ENCODE results near the gene KCTD17.

KCTD17 gene

GRCh38 chr22:37080438-37080837 is 28.9 kb downstream of the KCTD17 start:
- Histone ChIP-seq H3K36me3 (ENCODE audit: insufficient read depth, low read length) (no peaks in the 10 kb centered on the region), H3K9ac (ENCODE audit: low read depth, low read length) (no peak overlapping the region), H3K4me1 (ENCODE audit: insufficient read depth, low read length) (peaks cover 12% of the 10 kb centered on the region; the same call in 1 of the 2 replicates), H3K9me3 (ENCODE audit: control insufficient read depth, insufficient read depth, low read length) (no peaks in the 10 kb centered on the region)

GRCh38 chr22:37080838-37081237 is 29.3 kb downstream of the KCTD17 start:
- Histone ChIP-seq H3K9ac (ENCODE audit: low read depth, low read length) (no peak overlapping the region), H3K36me3 (ENCODE audit: insufficient read depth, low read length) (no peaks in the 10 kb centered on the region), H3K9me3 (ENCODE audit: control insufficient read depth, insufficient read depth, low read length) (no peaks in the 10 kb centered on the region), H3K4me1 (ENCODE audit: insufficient read depth, low read length) (peaks cover 12% of the 10 kb centered on the region; the same call in 1 of the 2 replicates)

- H3K36me3 ChIP-seq (ENCODE audit: insufficient read depth, low read length) = no peaks in the 10 kb centered on the region
- H3K9me3 ChIP-seq (ENCODE audit: control insufficient read depth, insufficient read depth, low read length) = no peaks in the 10 kb centered on the region
- peaks cover 12% of the 10 kb centered on the region; the same call in 1 of the 2 replicates for H3K4me1 ChIP-seq (ENCODE audit: insufficient read depth, low read length)
- no peak overlapping the region for H3K9ac ChIP-seq (ENCODE audit: low read depth, low read length)
These were observed 30.8 kb downstream of the KCTD17 start for GRCh38 chr22:37082251-37082873.

DNA sequence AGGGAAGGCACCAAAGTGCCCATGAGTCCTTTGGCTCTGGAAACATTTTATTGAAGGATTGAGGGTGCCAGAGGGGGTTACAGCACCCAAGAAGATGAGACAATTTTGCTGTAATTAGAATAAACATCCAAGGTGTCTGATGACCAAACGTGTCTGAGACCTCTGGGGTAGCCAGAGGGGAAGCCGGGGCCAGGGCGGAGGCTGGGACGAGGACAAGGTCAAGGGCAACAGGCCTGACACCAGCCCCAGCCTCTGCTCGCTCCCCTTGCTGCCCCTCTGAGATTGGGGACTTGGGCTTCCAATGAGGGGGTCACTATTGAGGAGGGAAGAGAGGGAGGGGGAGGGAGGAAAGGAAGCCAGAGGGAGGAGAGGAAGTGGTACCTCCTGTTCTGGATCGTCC is 32.4 kb downstream of the KCTD17 start:
- Histone ChIP-seq H3K36me3 (ENCODE audit: insufficient read depth, low read length) (no peaks in the 10 kb centered on the region), H3K4me1 (ENCODE audit: insufficient read depth, low read length) (peaks cover 8% of the 10 kb centered on the region; the same call in 1 of the 2 replicates)

DNA sequence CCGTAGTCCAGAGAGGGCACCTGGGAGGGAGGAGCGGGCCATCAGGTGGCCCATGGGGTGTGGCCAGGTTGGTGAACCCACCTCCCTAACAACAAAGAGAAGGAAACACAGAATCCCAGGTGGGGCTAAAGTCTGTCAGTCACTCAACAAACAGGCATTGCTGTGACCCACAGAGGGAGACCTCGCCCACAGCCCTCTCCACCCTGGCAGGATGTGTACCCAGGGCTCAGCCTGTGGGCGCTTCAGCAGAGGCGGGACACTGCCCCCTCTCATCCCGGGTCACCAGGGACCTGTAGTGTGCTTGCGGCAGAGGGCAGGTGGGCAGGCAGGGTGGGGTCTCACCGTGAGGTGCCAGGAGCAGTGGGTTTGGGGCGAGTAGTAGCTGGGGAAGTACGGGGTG is 32.8 kb downstream of the KCTD17 start:
- H3K9me3 ChIP-seq (ENCODE audit: control insufficient read depth, insufficient read depth, low read length) = no peaks in the 10 kb centered on the region
- H3K4me1 ChIP-seq (ENCODE audit: insufficient read depth, low read length) = peaks cover 4% of the 10 kb centered on the region; the same call in 1 of the 2 replicates
- no peak overlapping the region for H3K9ac ChIP-seq (ENCODE audit: low read depth, low read length)
- no peaks in the 10 kb centered on the region for H3K36me3 ChIP-seq (ENCODE audit: insufficient read depth, low read length)

More for the DNA sequence above, 32.4 kb downstream of the KCTD17 start:
- no peaks in the 10 kb centered on the region for H3K9me3 ChIP-seq (ENCODE audit: control insufficient read depth, insufficient read depth, low read length)
- no peak overlapping the region for H3K9ac ChIP-seq (ENCODE audit: low read depth, low read length)

- no peaks in the 10 kb centered on the region for H3K9me3 ChIP-seq (ENCODE audit: control insufficient read depth, insufficient read depth, low read length)
- no peak overlapping the region for H3K9ac ChIP-seq (ENCODE audit: low read depth, low read length)
- peaks cover 3% of the 10 kb centered on the region; the same call in 1 of the 2 replicates for H3K4me1 ChIP-seq (ENCODE audit: insufficient read depth, low read length)
- no peaks in the 10 kb centered on the region for H3K36me3 ChIP-seq (ENCODE audit: insufficient read depth, low read length)
These were observed 34.6 kb downstream of the KCTD17 start for GRCh38 chr22:37086184-37086583.

DNA sequence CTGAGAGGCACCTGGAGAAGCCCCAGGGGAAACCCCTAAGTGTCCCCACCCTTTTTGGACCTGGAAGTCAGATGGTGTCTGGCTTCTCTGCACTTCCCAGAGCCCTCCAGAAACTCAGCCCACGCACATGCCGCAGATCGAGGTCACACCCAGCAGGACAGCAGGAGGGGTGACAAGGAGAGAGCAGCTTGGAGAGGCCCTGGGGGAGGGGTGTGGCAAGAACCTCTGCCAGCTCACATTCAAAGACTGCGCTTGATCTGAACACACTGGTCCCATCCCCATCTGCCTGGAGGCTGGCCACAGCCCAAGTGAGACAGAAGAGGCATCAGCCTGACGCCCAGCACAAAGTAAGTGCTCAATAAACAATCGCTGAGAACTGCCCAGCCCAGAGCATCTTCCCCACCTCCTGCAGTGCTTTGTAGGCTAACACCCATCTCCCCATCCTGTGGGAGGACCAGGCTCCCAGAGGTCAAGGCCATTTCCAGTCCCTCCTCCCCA is 36.6 kb downstream of the KCTD17 start:
- Histone ChIP-seq H3K36me3 (ENCODE audit: insufficient read depth, low read length) (no peaks in the 10 kb centered on the region), H3K9ac (ENCODE audit: low read depth, low read length) (no peak overlapping the region), H3K9me3 (ENCODE audit: control insufficient read depth, insufficient read depth, low read length) (no peaks in the 10 kb centered on the region), H3K4me1 (ENCODE audit: insufficient read depth, low read length) (peaks cover 12% of the 10 kb centered on the region)

DNA sequence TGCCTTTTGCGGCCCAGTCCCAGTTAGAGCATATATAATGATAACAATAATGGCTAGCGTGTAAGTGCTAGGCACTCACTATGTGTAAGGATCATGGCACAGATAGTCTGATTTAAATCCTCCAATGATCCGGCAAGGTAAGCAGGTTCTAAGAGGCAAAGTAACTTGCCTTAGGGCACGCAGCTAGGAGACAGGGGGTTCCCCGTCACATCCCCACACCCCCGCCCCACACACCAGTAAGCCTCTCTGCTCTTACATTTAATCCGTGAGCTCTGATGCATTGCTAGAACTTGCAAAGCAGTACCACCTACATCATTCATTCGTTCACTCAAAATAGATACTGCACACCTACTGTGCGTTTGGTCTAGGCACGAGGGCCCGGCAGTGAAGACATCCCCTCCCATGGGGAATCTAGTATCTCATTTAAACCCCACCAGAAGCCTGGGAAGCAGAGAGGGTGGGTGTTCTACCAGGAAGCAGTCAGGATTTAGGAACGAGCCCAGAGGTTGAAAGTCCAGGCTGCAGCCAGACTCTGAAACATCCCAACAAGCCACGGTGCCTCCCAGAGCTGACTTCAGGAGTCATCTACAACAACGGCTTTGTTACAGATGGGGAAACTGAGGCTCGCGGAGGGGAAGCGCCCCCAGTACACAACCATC is 37.3 kb downstream of the KCTD17 start:
- H3K36me3 ChIP-seq (ENCODE audit: insufficient read depth, low read length) = no peaks in the 10 kb centered on the region
- no peaks in the 10 kb centered on the region for H3K9me3 ChIP-seq (ENCODE audit: control insufficient read depth, insufficient read depth, low read length)
- peaks cover 12% of the 10 kb centered on the region for H3K4me1 ChIP-seq (ENCODE audit: insufficient read depth, low read length)
- no peak overlapping the region for H3K9ac ChIP-seq (ENCODE audit: low read depth, low read length)

GRCh38 chr22:37089434-37089833 is 37.9 kb downstream of the KCTD17 start:
- Histone ChIP-seq H3K9ac (ENCODE audit: low read depth, low read length) (no peak overlapping the region), H3K9me3 (ENCODE audit: control insufficient read depth, insufficient read depth, low read length) (no peaks in the 10 kb centered on the region), H3K4me1 (ENCODE audit: insufficient read depth, low read length) (peaks cover 12% of the 10 kb centered on the region), H3K36me3 (ENCODE audit: insufficient read depth, low read length) (no peaks in the 10 kb centered on the region)

- no peaks in the 10 kb centered on the region for H3K9me3 ChIP-seq (ENCODE audit: control insufficient read depth, insufficient read depth, low read length)
- peaks cover 12% of the 10 kb centered on the region for H3K4me1 ChIP-seq (ENCODE audit: insufficient read depth, low read length)
- H3K9ac ChIP-seq (ENCODE audit: low read depth, low read length) = no peak overlapping the region
- no peaks in the 10 kb centered on the region for H3K36me3 ChIP-seq (ENCODE audit: insufficient read depth, low read length)
These were observed 39.6 kb downstream of the KCTD17 start for GRCh38 chr22:37090920-37091695.

DNA sequence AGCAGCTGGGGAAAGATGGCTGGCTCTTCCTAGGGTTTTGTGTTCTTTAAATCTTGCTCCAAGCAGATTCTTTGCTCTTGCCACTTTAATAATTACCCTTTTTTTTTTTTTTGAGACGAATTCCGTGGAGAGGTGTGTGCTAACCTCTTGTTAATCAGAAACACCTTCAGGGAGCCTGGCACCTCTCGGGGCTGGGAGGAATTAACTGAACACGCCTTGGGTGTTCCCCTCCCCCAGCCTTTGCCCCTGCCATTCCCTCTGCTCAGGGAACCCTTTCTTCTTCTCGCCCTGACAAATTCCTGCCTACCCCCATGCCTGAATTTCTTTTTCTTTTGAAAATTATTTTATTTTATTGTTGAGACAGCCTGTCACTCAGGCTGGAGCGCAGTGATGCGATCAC is 40.5 kb downstream of the KCTD17 start:
- Histone ChIP-seq H3K36me3 (ENCODE audit: insufficient read depth, low read length) (no peaks in the 10 kb centered on the region), H3K9me3 (ENCODE audit: control insufficient read depth, insufficient read depth, low read length) (no peaks in the 10 kb centered on the region), H3K4me1 (ENCODE audit: insufficient read depth, low read length) (peaks cover 12% of the 10 kb centered on the region), H3K9ac (ENCODE audit: low read depth, low read length) (no peak overlapping the region)

GRCh38 chr22:37092997-37093396 is 41.5 kb downstream of the KCTD17 start:
- H3K4me1 ChIP-seq (ENCODE audit: insufficient read depth, low read length) = peaks cover 12% of the 10 kb centered on the region
- H3K9me3 ChIP-seq (ENCODE audit: control insufficient read depth, insufficient read depth, low read length) = no peaks in the 10 kb centered on the region
- no peaks in the 10 kb centered on the region for H3K36me3 ChIP-seq (ENCODE audit: insufficient read depth, low read length)
- no peak overlapping the region for H3K9ac ChIP-seq (ENCODE audit: low read depth, low read length)

- H3K36me3 ChIP-seq (ENCODE audit: insufficient read depth, low read length) = no peaks in the 10 kb centered on the region
- H3K9me3 ChIP-seq (ENCODE audit: control insufficient read depth, insufficient read depth, low read length) = no peaks in the 10 kb centered on the region
- H3K9ac ChIP-seq (ENCODE audit: low read depth, low read length) = no peak overlapping the region
- peaks cover 12% of the 10 kb centered on the region for H3K4me1 ChIP-seq (ENCODE audit: insufficient read depth, low read length)
These were observed 42.7 kb downstream of the KCTD17 start for GRCh38 chr22:37094239-37094638.

DNA sequence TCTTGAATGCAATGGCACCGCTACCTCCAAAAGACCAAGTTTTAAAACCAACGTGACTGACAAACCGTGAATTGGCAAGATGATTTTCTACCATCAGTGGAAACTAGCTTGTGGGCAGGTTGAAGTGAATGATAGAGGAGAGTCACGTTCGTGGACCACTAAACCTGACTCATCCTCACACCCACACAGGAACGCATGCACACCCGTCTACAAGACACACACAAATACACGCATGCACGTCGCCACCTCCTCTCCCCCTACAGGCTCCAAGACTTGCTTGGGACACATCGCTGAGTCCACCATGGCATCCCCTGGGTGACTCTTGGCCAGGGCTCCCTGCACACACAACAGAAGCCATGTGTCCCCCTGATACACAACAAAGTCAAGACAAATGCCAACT is 43.6 kb downstream of the KCTD17 start:
- Histone ChIP-seq H3K9ac (ENCODE audit: low read depth, low read length) (no peak overlapping the region), H3K9me3 (ENCODE audit: control insufficient read depth, insufficient read depth, low read length) (no peaks in the 10 kb centered on the region), H3K36me3 (ENCODE audit: insufficient read depth, low read length) (no peaks in the 10 kb centered on the region), H3K4me1 (ENCODE audit: insufficient read depth, low read length) (peaks cover 12% of the 10 kb centered on the region)

Measured in ES-I3 (cell line).